ENCODE results near the gene DAB1.

Gene DAB1

GRCh38 chr1:57060451-57060850 lies 363.4 kb downstream of the DAB1 start:
- no peak for DNase-seq

GRCh38 chr1:57058652-57059501 lies 365.0 kb downstream of the DAB1 start:
- DNase-seq = no peak

GRCh38 chr1:57048856-57049255 lies 375.0 kb downstream of the DAB1 start:
- DNase-seq = no peak

GRCh38 chr1:57046462-57046861 lies 377.4 kb downstream of the DAB1 start:
- DNase-seq = no peak

GRCh38 chr1:57041901-57042300 lies 382.0 kb downstream of the DAB1 start:
- DNase-seq = no peak

- DNase-seq = no peak
Observed at GRCh38 chr1:57040811-57041210, 383.0 kb downstream of the DAB1 start.

- no peak for DNase-seq
Observed at GRCh38 chr1:57036641-57037579, 386.9 kb downstream of the DAB1 start.

- no peak for DNase-seq
Observed at GRCh38 chr1:57034713-57035112, 389.1 kb downstream of the DAB1 start.

GRCh38 chr1:57033222-57034001 lies 390.4 kb downstream of the DAB1 start:
- DNase-seq = peak in 1 of 2 experiments; percentile 5

- DNase-seq = no peak
Observed at GRCh38 chr1:57026624-57027354, 397.1 kb downstream of the DAB1 start.

- no peak for DNase-seq
Observed at GRCh38 chr1:57024855-57025254, 399.0 kb downstream of the DAB1 start.

GRCh38 chr1:57024428-57024827 lies 399.4 kb downstream of the DAB1 start:
- DNase-seq = no peak

- no peak for DNase-seq
Observed at GRCh38 chr1:57020216-57020615, 403.6 kb downstream of the DAB1 start.

GRCh38 chr1:57019236-57019839 lies 404.5 kb downstream of the DAB1 start:
- no peak for DNase-seq

GRCh38 chr1:57018119-57018518 lies 405.7 kb downstream of the DAB1 start:
- DNase-seq = no peak

- DNase-seq = no peak
Observed at GRCh38 chr1:57017717-57018116, 406.1 kb downstream of the DAB1 start.

GRCh38 chr1:57017200-57017599 lies 406.7 kb downstream of the DAB1 start:
- no peak for DNase-seq

GRCh38 chr1:57015071-57015470 lies 408.8 kb downstream of the DAB1 start:
- DNase-seq = no peak

GRCh38 chr1:57013522-57013921 lies 410.3 kb downstream of the DAB1 start:
- no peak for DNase-seq

GRCh38 chr1:57012315-57012714 lies 411.5 kb downstream of the DAB1 start:
- no peak for DNase-seq

- no peak for DNase-seq
Observed at GRCh38 chr1:57010511-57010910, 413.3 kb downstream of the DAB1 start.

GRCh38 chr1:57007948-57008347 lies 415.9 kb downstream of the DAB1 start:
- DNase-seq = no peak
